Smooth muscle cell (in vitro differentiated cells): ENCODE measurements around the gene FASTKD3. TPM values are rescaled to one million over a fixed set of nuclear protein-coding genes. Genes with fewer than 3 reads are reported as not detected.

Experiments used
- DNase-seq: peaks from one replicate; lab custom pipeline; 2025; ENCODE audit not compliant: unreplicated experiment; lab: John Stamatoyannopoulos, UW
- H2AFZ ChIP-seq: fragments of 200-600 bp; sonication (generic); 2 replicates; pipeline ENCODE4 v1.6.0; 2016; ENCODE audit warnings: antibody characterized with exemption, low read depth, mild to moderate bottlenecking
- H3F3A ChIP-seq: fragments of 200-600 bp; sonication (generic); 2 replicates; pipeline ENCODE4 v1.6.0; 2017; ENCODE audit warnings: antibody characterized with exemption, low read depth
- H3K27ac ChIP-seq: fragments of 200-600 bp; sonication (generic); 2 replicates; pipeline ENCODE4 v1.5.1; 2016; ENCODE audit warnings: low read depth, mild to moderate bottlenecking
- H3K27me3 ChIP-seq: fragments of 200-600 bp; sonication (generic); 2 replicates; pipeline ENCODE4 v1.6.1; 2016; ENCODE audit warnings: low read depth, mild to moderate bottlenecking
- H3K36me3 ChIP-seq: fragments of 200-600 bp; sonication (generic); 2 replicates; pipeline ENCODE4 v1.5.1; 2016; ENCODE audit warnings: low read depth
- H3K4me1 ChIP-seq: fragments of 200-600 bp; sonication (generic); 2 replicates; pipeline ENCODE4 v1.5.1; 2016; ENCODE audit warnings: low read depth
- H3K4me2 ChIP-seq: fragments of 200-600 bp; sonication (generic); 2 replicates; pipeline ENCODE4 v1.6.0; 2016; ENCODE audit warnings: mild to moderate bottlenecking
- H3K4me3 ChIP-seq: fragments of 200-600 bp; sonication (generic); 2 replicates; pipeline ENCODE4 v1.5.1; 2016; ENCODE audit warnings: mild to moderate bottlenecking
- H3K79me2 ChIP-seq: fragments of 200-600 bp; sonication (generic); 2 replicates; pipeline ENCODE4 v1.6.0; 2016; ENCODE audit warnings: low read depth, mild to moderate bottlenecking
- H3K9ac ChIP-seq: fragments of 200-600 bp; sonication (generic); 2 replicates; pipeline ENCODE4 v1.6.0; 2016; ENCODE audit warnings: low read depth
- H3K9me3 ChIP-seq: fragments of 200-600 bp; sonication (generic); replicated peaks from 2 replicates; pipeline ENCODE4 v1.5.1; 2016; ENCODE audit warnings: low read depth
- H4K20me1 ChIP-seq: fragments of 200-600 bp; sonication (generic); 2 replicates; pipeline ENCODE4 v1.6.0; 2016; ENCODE audit warnings: low read depth
- CTCF ChIP-seq: fragments of 200-600 bp; sonication (generic); IDR thresholded peaks from 2 replicates; pipeline ENCODE4 v1.5.1; 2017; ENCODE audit warnings: borderline replicate concordance, mild to moderate bottlenecking, antibody characterized with exemption; ENCODE audit not compliant: insufficient read depth, poor library complexity, severe bottlenecking
- WGBS: methylation state at CpG from one replicate; pipeline ENCODE4 v1.1.7; 2016; ENCODE audit warnings: low lambda C conversion rate; 5-methylcytosine and 5-hydroxymethylcytosine counted together
- polyA plus RNA-seq: library from polyadenylated mRNA; unstranded; fragments of >200 nt; fragmentation: Nextera tagmentation; extraction: Ambion mirVana; gene quantifications from 2 replicates; pipeline ENCODE4 v1.2.1, GENCODE V29; 2016
- total RNA-seq: library from RNA; depleted of rRNA; stranded (reverse); fragments of >200 nt; gene quantifications from 2 replicates; pipeline ENCODE4 v1.2.3, GENCODE V29; 2014

The FASTKD3 gene
- total and polyA plus RNA-seq, 2 experiments from 2014 or later: 12.6 to 16.5 TPM

GRCh38 chr5:7910738-7911428 is 42.1 kb upstream of the FASTKD3 start:
- Histone ChIP-seq H3K4me1 (no peaks in the 10 kb centered on the region), H3K4me2 (no peak overlapping the region), H3K36me3 (peaks cover 12% of the 10 kb centered on the region), H2AFZ (no peak overlapping the region), H3K27ac (no peak overlapping the region), H3F3A (no peaks in the 10 kb centered on the region), H3K4me3 (no peak overlapping the region), H3K9me3 (peaks cover 15% of the 10 kb centered on the region), H3K9ac (no peak overlapping the region), H3K79me2 (no peaks in the 10 kb centered on the region), H3K27me3 (no peaks in the 10 kb centered on the region), H4K20me1 (no peaks in the 10 kb centered on the region)
- TF ChIP-seq CTCF: no peak
- DNase-seq: no peak
- WGBS: 98% methylated on average over 2 of the region's 2 CpGs

- Histone ChIP-seq H3K27me3 (no peaks in the 10 kb centered on the region), H3K4me2 (no peak overlapping the region), H3K9ac (no peak overlapping the region), H3K9me3 (peaks cover 15% of the 10 kb centered on the region), H3K79me2 (no peaks in the 10 kb centered on the region), H3K36me3 (peaks cover 12% of the 10 kb centered on the region), H4K20me1 (no peaks in the 10 kb centered on the region), H3F3A (no peaks in the 10 kb centered on the region), H3K4me1 (no peaks in the 10 kb centered on the region), H3K4me3 (no peak overlapping the region), H2AFZ (no peak overlapping the region), H3K27ac (no peak overlapping the region)
- TF ChIP-seq CTCF: no peak
- 100% methylated on average over 1 of the region's 1 CpG for WGBS
- no peak for DNase-seq
These were observed 39.5 kb upstream of the FASTKD3 start for GRCh38 chr5:7908317-7908716.

- Histone ChIP-seq H3K9ac (no peak overlapping the region), H3K4me3 (no peak overlapping the region), H2AFZ (no peak overlapping the region), H3K27me3 (no peaks in the 10 kb centered on the region), H3K4me1 (no peaks in the 10 kb centered on the region), H3K36me3 (peaks cover 12% of the 10 kb centered on the region), H3K27ac (no peak overlapping the region), H4K20me1 (no peaks in the 10 kb centered on the region), H3K4me2 (no peak overlapping the region), H3F3A (no peaks in the 10 kb centered on the region), H3K9me3 (peaks cover 15% of the 10 kb centered on the region), H3K79me2 (no peaks in the 10 kb centered on the region)
- DNase-seq: no peak
- no peak for TF ChIP-seq CTCF
- WGBS: 96% methylated on average over 1 of the region's 1 CpG
These were observed 38.8 kb upstream of the FASTKD3 start for GRCh38 chr5:7907612-7908011.

DNA sequence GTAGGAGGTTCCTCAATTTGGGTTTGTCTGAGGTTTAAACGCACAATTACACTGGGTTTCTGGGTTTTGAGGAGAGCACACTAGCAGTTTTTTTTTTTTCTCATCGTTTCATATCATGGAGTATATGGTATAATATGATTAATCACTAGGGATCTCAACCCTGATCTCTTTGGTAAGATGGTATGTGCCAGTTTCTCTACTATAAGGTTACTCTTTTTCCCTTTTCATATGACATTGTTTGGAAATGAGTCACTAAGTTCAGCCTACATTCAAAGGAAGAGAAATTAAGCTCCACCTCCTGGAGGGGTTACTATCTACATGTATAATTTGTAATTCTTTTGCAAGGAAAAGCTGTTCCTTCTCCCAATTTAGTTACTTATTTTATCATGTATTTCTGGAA is 35.3 kb upstream of the FASTKD3 start:
- Histone ChIP-seq H3K27ac (no peak overlapping the region), H3K9me3 (peaks cover 15% of the 10 kb centered on the region), H4K20me1 (no peaks in the 10 kb centered on the region), H3K36me3 (peaks cover 30% of the 10 kb centered on the region), H3K4me2 (no peak overlapping the region), H3F3A (no peaks in the 10 kb centered on the region), H3K79me2 (no peaks in the 10 kb centered on the region), H2AFZ (no peak overlapping the region), H3K27me3 (no peaks in the 10 kb centered on the region), H3K4me1 (no peaks in the 10 kb centered on the region), H3K9ac (no peak overlapping the region), H3K4me3 (no peak overlapping the region)
- 98% methylated on average over 2 of the region's 2 CpGs for WGBS
- TF ChIP-seq CTCF: no peak
- DNase-seq: no peak
